Peyer's patch (tissue), 4 donors: ENCODE results near the gene BCL7A.

ENCODE experiments used
- POLR2A ChIP-seq, 2 donors: fragments of 450-650 bp; IDR thresholded peaks; one replicate each; pipeline ENCODE4 v1.5.1; 2017; ENCODE audit warnings: antibody characterized with exemption in 2 of 2, mild to moderate bottlenecking in 2 of 2, moderate library complexity in 2 of 2
- TF ChIP-seq, protein P1 (sequence below), 6 experiments: fragments of 450-650 bp in 4 of 6; fragments of 200-600 bp in 2 of 6; sonication (generic) in 1 of 6; IDR thresholded peaks; one replicate each; pipeline ENCODE4 v1.5.1; 2017 to 2019; ENCODE audit warnings: antibody characterized with exemption in 6 of 6, mild to moderate bottlenecking in 3 of 6, moderate library complexity in 1 of 6

DNA sequence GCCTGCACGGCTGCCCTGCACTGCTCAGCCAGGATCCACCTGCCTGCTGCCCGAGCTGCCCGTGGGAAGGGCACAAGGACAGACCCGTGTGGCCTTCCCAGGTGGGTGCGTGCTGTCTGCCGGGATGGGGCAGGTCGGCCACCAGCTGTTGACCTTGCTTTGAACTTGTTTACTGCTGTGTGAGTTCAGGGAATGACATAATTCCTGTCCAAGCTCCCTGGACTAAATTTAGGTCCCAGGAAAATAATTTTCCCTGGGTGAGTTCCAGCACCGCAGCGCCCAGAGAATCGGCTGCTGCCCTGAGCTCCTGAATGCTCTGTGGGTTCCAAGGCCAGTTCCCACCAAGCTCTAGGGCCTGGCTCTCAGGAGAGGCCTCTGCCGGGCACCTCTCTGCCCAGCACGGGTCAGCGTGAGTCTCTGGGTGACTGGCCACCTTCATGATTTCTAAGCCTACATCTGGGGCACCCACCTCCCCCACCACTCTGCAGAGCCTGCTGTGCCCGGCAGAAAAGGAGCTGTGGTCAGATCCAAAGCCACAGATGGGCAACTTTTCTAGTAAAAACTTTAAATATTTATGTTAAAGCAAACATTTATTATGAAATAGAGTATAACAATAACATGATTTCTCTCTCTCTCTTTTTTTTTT is 29.7 kb downstream of the BCL7A start:
- TF ChIP-seq, protein P1, sequence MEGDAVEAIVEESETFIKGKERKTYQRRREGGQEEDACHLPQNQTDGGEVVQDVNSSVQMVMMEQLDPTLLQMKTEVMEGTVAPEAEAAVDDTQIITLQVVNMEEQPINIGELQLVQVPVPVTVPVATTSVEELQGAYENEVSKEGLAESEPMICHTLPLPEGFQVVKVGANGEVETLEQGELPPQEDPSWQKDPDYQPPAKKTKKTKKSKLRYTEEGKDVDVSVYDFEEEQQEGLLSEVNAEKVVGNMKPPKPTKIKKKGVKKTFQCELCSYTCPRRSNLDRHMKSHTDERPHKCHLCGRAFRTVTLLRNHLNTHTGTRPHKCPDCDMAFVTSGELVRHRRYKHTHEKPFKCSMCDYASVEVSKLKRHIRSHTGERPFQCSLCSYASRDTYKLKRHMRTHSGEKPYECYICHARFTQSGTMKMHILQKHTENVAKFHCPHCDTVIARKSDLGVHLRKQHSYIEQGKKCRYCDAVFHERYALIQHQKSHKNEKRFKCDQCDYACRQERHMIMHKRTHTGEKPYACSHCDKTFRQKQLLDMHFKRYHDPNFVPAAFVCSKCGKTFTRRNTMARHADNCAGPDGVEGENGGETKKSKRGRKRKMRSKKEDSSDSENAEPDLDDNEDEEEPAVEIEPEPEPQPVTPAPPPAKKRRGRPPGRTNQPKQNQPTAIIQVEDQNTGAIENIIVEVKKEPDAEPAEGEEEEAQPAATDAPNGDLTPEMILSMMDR (IDR thresholded peaks at IDR 0.05), result no peak
- no peak for TF ChIP-seq POLR2A (IDR thresholded peaks at IDR 0.05)
